Measurements from ENCODE around the gene MYADM.

Gene MYADM

GRCh38 chr19:53885036-53885435 lies 17.4 kb downstream of the MYADM start:
- no peak for DNase-seq (ENCODE audit: low spot score)

GRCh38 chr19:53892301-53892980 lies 24.8 kb downstream of the MYADM start:
- DNase-seq (ENCODE audit: low spot score) = no peak

DNA sequence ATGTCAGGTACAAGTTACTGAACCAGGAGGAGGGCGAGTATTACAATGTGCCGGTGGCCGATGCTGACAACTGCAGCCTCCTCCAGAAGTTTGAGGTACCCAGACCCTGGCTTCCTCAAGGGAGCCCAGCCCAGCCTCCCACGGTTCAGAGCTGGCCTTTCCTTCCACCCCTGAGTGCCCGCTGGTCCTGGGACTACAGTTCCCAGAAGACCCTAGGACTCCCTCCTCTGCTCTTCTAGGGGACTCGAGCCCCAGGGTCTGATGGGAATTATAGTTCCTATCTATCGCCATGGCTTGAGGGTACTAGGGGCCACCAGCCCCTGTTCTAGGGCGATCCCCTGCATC lies 25.3 kb downstream of the MYADM start:
- DNase-seq (ENCODE audit: low spot score) = no peak

DNA sequence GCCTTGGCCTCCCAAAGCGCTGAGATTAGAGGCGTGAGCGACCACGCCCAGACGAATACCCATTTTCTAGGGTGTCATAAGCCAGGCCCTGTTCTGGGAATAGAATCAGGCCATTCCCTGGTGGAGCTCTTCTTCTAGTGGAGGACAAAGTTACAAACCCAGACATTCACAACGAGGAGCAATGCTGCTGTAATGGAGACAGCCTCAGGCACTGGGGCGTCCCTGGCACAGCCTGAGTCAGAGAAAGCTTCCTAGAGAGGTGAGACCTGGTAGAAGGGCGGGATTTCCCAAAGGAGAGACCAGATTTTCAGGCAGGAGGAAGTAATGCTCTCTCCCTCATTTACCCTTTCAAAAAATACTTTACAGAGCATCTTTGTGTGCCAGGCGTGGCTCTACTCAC lies 27.0 kb downstream of the MYADM start:
- DNase-seq (ENCODE audit: low spot score) = no peak

DNA sequence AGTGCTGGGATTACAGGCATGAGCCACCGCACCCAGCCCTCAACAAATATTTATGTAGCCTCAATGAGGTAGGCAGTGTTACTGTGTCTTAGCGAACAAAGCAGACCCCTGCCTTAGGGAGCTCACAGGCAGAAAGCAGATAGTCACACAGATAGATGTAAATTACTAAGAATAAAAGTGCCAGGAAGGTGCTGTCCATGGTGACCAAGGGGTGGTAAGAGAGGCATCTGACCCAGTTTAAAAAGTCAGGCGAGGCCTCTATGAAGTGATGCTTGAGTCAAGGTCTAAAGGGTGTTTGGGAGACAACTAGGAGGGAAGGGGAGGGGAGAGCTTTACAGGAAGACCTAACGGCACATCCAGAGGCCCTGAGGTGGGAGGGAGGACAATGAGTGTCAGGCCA lies 29.0 kb downstream of the MYADM start:
- DNase-seq (ENCODE audit: low spot score) = no peak

DNA sequence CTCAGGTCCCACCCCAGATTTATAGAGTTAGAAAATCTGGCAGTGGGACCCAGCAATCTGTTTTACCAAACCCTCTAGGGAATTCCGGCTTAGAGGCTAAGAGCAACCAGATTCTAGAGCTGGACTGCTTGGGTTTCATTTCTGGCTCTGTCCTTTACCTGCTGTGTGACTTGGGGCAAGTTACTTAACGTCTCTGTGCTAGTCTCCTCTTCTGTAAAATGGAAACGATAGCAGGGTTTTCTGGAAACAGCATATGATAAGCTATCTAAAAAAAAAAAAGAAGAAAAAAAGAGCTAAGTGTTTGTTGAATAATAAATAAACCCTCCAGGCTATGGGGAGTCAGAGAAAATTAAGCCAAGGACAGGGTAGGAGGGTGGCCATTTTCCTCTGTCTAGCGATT lies 29.8 kb downstream of the MYADM start:
- no peak for DNase-seq (ENCODE audit: low spot score)

DNA sequence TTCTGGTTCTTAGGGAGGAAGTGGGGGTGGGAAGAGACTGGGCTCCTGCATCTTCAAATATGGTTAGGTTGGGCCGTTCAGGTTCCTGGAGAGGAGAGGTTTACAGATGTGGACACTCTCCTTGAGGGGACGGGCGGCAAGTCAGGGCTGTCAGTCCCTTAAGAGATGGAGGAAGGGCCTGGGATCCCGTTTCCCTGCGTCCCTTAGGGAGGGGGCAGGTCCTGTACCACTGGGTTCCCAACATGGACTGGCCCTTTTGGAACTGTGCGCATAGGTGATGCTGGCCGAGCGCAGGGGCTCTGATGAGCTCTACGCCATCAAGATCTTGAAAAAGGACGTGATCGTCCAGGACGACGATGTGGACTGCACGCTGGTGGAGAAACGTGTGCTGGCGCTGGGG lies 30.5 kb downstream of the MYADM start:
- no peak for DNase-seq (ENCODE audit: low spot score)

DNA sequence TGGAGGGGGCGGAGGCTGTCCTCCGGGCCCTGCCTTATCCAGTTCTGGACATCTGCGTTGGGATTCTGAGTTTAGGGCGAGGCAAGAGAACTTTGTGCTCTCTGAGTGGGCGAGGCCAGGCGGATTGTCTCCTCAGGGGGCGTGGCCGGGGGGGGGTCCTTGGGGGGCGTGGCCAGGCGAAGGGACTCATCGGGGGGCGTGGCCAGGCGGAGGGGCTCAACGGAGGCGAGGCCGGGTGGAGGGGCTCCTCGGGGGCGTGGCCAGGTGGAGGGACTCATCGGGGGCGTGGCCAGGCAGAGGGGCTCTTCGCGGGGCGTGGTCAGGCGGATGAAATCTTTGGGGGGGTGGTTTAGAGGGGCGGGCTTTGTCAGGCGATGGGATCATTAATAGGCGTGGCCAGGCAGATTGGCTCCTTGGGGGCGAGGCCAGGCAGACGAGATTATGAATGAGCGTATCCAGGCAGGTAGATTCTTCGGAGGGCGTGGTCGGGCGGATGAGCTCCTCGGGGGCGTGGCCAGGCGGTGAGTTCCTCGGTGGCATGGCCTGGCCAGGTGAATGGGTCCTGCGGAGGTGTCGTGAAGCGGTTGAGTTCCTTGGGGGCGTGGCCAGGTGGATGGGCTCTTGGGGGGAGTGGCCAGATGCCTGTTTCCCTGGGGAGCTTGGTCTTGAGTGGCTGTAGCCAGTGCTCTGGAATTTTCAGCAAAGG lies 31.1 kb downstream of the MYADM start:
- DNase-seq (ENCODE audit: low spot score) = no peak

- no peak for DNase-seq (ENCODE audit: low spot score)
Measured at GRCh38 chr19:53900191-53900860, 32.6 kb downstream of the MYADM start.

GRCh38 chr19:53903055-53903680 lies 35.5 kb downstream of the MYADM start:
- DNase-seq (ENCODE audit: low spot score) = no peak

- no peak for DNase-seq (ENCODE audit: low spot score)
Measured at GRCh38 chr19:53904909-53905308, 37.2 kb downstream of the MYADM start.

DNA sequence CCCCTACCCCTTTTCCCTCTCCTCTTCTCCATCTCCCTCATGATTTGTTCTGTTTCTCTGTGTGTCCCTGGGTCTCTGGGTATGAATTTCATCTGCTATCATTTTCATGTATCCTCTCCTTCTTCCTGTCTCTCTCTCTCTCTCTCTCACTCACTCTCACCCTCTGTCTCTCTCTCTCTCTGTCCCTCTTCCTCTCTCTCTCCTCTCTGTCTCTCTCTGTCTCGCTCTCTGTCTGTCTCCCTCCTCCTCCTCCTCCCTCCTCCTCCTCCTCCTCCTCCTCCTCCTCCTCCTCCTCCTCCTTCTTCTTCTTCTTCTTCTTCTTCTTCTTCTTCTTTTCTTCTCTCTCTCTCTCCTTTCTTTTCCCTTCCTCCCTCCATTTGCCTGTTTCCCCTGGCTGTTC lies 38.1 kb downstream of the MYADM start:
- no peak for DNase-seq (ENCODE audit: low spot score)

DNA sequence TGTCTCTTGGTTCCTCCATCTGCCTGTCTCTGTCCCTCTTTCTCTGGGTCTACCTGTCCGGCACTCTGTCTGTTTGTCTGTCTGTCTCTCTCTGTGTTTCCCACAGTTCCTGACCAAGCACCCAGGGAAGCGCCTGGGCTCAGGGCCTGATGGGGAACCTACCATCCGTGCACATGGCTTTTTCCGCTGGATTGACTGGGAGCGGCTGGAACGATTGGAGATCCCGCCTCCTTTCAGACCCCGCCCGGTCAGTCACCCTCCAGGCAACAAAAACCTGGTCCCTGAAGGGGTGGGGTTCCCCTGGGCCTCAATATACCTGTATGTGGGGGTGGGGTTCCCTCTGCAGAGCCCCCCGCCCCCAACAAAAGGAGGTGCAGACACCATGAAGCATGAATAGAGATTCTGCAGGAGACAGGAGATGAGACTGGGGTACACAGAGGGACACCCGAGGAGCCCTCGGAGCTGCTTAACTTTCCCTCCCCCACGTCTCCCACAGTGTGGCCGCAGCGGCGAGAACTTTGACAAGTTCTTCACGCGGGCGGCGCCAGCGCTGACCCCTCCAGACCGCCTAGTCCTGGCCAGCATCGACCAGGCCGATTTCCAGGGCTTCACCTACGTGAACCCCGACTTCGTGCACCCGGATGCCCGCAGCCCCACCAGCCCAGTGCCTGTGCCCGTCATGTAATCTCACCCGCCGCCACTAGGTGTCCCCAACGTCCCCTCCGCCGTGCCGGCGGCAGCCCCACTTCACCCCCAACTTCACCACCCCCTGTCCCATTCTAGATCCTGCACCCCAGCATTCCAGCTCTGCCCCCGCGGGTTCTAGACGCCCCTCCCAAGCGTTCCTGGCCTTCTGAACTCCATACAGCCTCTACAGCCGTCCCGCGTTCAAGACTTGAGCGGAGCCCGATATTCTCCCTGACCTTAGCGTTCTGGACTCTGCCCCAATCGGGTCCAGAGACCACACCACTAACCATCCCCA lies 38.8 kb downstream of the MYADM start:
- peak; percentile 65 for DNase-seq (ENCODE audit: low spot score)

DNA sequence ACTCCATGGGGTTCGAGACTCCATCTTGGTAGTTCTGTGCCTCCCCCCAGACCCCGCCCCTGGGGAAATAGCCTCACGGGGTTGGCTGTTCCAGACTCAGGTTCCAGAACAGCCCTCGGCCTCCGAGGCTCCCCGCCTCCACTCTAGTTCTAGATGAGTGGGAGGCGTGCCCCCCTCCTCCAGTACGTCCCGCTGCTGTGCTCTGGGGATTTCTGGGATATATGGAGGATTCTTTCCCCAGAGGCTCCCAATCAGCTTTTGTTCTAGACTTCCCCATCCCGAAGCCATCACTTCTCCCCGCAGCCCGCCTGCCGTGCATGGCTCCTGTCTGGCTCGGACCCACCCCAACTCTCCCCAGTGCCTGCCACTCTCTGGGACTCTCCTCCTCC lies 39.5 kb downstream of the MYADM start:
- no peak for DNase-seq (ENCODE audit: low spot score)

- DNase-seq (ENCODE audit: low spot score) = no peak
Measured at GRCh38 chr19:53907690-53908089, 40.0 kb downstream of the MYADM start.

DNA sequence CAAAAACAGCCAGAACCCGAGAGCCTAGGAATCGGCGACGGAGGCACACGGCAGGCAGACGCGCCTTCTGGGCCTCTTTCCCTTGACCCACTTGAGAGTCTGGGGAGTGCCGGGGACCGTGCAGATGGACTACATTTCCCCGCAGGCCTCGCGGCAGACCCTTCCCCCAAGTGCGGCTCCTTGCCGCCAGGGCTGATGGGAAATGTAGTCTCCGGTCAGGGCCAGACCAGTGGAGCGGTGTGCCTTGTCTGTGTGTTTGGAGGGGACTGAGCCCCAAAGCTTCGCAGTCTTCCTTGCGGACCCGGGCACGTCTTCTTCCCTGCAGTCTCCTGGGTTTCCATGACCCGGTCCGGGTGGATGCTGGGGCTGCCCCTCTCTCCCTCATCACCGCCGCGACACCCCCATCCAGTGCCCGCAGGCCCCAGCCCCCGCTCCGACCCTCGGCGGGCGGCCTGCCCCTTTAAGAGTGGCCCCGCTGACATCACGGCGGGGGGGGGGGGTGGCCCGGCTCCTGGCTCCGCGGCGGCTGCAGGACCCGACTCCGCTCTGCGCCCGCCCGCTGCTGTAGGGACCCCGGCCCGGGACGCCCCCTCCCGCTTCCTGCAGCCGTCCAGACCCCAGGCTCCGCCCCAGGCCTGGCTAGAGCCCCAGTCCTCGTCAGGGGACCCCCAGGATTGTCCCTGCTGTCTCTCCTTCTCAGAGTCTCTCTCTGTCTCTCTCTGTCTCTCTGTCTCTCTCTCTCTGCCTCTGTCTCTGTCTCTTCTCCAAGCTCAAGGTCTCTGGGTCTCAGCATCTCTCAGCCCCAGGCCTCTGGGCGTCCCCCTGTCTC lies 40.6 kb downstream of the MYADM start:
- DNase-seq (ENCODE audit: low spot score) = peak; percentile 95

DNA sequence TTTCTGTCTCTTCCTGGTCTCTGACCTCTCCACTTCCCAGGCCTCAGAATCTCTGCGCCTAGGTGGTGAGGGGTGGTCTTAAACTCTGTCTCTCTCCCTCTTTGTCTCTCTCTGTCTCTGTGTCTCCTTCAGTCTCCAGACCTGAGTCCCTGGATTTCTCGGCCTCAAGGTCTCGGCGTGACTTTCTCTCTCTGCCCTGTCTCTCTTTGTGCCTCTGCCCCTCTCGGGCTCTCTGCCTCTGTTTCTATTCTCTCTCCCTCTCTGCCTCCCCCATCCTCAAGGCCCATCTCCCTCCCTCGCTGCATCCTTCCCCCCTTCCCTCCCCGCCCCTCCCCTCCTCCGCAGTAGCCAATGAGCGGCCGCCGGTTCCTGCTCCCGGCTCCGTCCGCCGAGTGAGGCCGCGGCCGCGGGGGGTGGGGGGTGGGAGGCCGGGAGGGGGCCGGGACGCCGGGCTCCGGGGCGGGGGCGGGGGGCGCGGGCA lies 41.3 kb downstream of the MYADM start, which contains the start of gene CACNG7:
CACNG7 (plus strand) TSS at position 344 of the 481 bp plus-strand sequence. CDS start 3,554 bp downstream, outside the sequence.
- DNase-seq (ENCODE audit: low spot score) = peak; percentile 78

DNA sequence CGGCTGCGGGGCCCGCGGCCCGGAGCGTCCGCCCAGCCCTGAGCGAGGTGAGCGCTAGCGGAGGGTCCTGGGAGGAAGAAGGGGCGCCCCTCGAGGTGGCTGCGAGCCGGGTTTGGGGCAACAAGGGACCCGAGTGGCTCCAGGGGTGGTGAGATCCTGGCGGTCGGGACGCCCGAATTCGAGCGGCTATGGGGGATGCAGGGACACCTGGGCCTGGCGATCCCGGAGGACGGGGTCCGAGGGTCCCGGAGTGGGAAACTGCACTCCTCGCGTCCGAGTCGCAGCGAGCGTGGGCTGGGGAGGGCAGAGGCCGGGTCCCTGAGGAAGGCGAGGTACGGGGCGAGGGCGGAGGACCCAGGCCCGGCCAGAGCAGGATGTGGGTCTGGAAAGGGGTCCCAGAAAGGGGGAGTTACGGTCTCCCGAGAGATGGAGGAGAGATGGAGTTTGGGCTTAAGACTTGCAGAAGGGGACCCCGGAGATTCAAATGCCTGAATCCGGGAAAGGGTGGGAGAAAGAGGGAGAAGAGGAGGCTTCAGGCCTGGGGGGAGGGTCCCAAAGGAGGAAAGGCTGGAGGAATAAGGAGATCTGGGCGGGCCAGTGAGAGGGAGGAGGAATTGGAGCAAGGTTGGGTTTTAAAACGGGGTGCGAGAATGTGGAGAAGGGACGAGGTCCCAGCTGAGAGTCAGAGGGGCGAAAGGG lies 41.9 kb downstream of the MYADM start:
- DNase-seq (ENCODE audit: low spot score) = no peak

GRCh38 chr19:53910170-53910518 lies 42.5 kb downstream of the MYADM start:
- DNase-seq (ENCODE audit: low spot score) = no peak

GRCh38 chr19:53912653-53913052 lies 45.0 kb downstream of the MYADM start:
- DNase-seq (ENCODE audit: low spot score) = no peak
